Measurements from ENCODE around the gene THSD1. TPM values are rescaled to one million over a fixed set of nuclear protein-coding genes. Genes with fewer than 3 reads are reported as not detected.
A peak's percentile ranks its signal among the peaks of the same experiment; 100 is the strongest.

THSD1 gene
- total and polyA plus RNA-seq, 10 of the 15 experiments (the other 5 are each of a cell fraction or from before 2014, with no cell fraction given), result 0.03 to 0.20 (median 0.13) TPM; not detected in 2

- TF ChIP-seq MLLT1 (IDR thresholded peaks at IDR 0.05) (no peak), SMARCA5 (IDR thresholded peaks at IDR 0.05) (no peak), ZSCAN29 (IDR thresholded peaks at IDR 0.05) (no peak), MAX (IDR thresholded peaks at IDR 0.05; ENCODE audit: low read depth, low read length) (no peak), ZBED1 (IDR thresholded peaks at IDR 0.05; ENCODE audit: borderline replicate concordance) (no peak), USF2 (IDR thresholded peaks at IDR 0.05; ENCODE audit: borderline replicate concordance, low read depth, low read length) (peak; percentile 57; the same call in 1 of the 2 replicates), CBFB (IDR thresholded peaks at IDR 0.05; ENCODE audit: low read depth) (no peak)
Observed at GRCh38 chr13:52348983-52349780, 56.8 kb downstream of the THSD1 start (continued).

- in situ Hi-C loops (cut with MboI) (loop anchor here (5.0 kb wide), 1 partner anchor 99 kb away; no protein-coding TSS in a partner anchor), intact Hi-C loops (cut with micrococcal nuclease; ENCODE audit: unreplicated experiment) (no loop called here)
- Histone ChIP-seq H3K27ac (ENCODE audit: control insufficient read depth, insufficient read depth) (no peak overlapping the region), H3K9me3 (replicated peaks; ENCODE audit: control insufficient read depth, insufficient read depth, low read length) (no peaks in the 10 kb centered on the region), H3K36me3 (ENCODE audit: control insufficient read depth in 2 of 2, insufficient read depth in 2 of 2, low read length in 1 of 2) (no peaks in the 10 kb centered on the region), H2AFZ (ENCODE audit: control insufficient read depth, low read depth, low read length) (no peak overlapping the region), H3K4me1 (ENCODE audit: control insufficient read depth, insufficient read depth, low read length) (no peaks in the 10 kb centered on the region), H3K4me2 (ENCODE audit: control insufficient read depth, insufficient read depth) (no peak overlapping the region), H3K27me3 (replicated peaks in 1 of 2; ENCODE audit: control insufficient read depth in 2 of 2, insufficient read depth in 2 of 2, low read length in 1 of 2) (no peaks in the 10 kb centered on the region), H4K20me1 (ENCODE audit: control insufficient read depth, insufficient read depth) (no peaks in the 10 kb centered on the region), H3K9ac (ENCODE audit: control insufficient read depth, insufficient read depth, low read length) (no peak overlapping the region), H3K4me3 (no peak overlapping the region), H3K79me2 (ENCODE audit: control insufficient read depth, insufficient read depth, low read length) (no peaks in the 10 kb centered on the region)
- ChIA-PET RAD21 (ENCODE audit: unreplicated experiment) (interaction anchor here (0.8 kb wide), 1 partner anchor 99 kb away, joined by 4 read pairs; no protein-coding TSS in a partner anchor), SMC1A (ENCODE audit: uncharacterized antibody, unreplicated experiment) (interaction anchor here (0.7 to 0.9 kb wide), 2 partner anchors 105 kb away, joined by 3 read pairs; no protein-coding TSS in a partner anchor), POLR2A (no interaction called here), CTCF (interaction anchor here (0.8 to 1.8 kb wide), 2 partner anchors 100 to 103 kb away, joined by 4 to 14 read pairs; partner anchors contain the start of gene VPS36)
- no TSS peak for BruUV-seq (replicated peaks)
- FAIRE-seq (no peak), DNase-seq (ENCODE audit: low read depth, low spot score) (no peak), ATAC-seq (no peak)
- 66% methylated on average over 5 of the region's 5 CpGs for WGBS (ENCODE audit: insufficient coverage, insufficient replicate concordance, low lambda C conversion rate, missing lambda C conversion rate)
- no peak for TF ChIP-seq SMC3 (IDR thresholded peaks at IDR 0.05; ENCODE audit: borderline replicate concordance, low read length)
- no peak for TF ChIP-seq RFX5 (IDR thresholded peaks at IDR 0.05; ENCODE audit: low read depth, low read length)
- no peak for TF ChIP-seq SUZ12 (IDR thresholded peaks at IDR 0.05; ENCODE audit: unreplicated experiment)
- TF ChIP-seq SIX5 (IDR thresholded peaks at IDR 0.05; ENCODE audit: low read depth, low read length, severe bottlenecking), result no peak
- TF ChIP-seq EP300 (IDR thresholded peaks at IDR 0.05; ENCODE audit: borderline replicate concordance in 1 of 2, control insufficient read depth in 1 of 2, low read depth in 2 of 2, low read length in 2 of 2), result no peak
- TF ChIP-seq NR2F1 (conservative IDR thresholded peaks at IDR 0.05), result no peak
- no peak for TF ChIP-seq IKZF1 (conservative IDR thresholded peaks at IDR 0.05)
- no peak for TF ChIP-seq FOXM1 (IDR thresholded peaks at IDR 0.05; ENCODE audit: low read depth, low read length)
- no peak for TF ChIP-seq SKIL (IDR thresholded peaks at IDR 0.05; ENCODE audit: low read depth, poor library complexity, severe bottlenecking)
- no peak for TF ChIP-seq RBBP5 (conservative IDR thresholded peaks at IDR 0.05)
Observed at GRCh38 chr13:52348071-52348470, 57.9 kb downstream of the THSD1 start.
